Trophoblast cell (in vitro differentiated cells and primary cell): ENCODE results near the gene FHIT.

ENCODE experiments used
- DNase-seq, 2 donors: peaks; one replicate each; pipeline ENCODE4 v3.0.0-alpha.2; 2016
- H2AFZ ChIP-seq: 2 replicates; pipeline ENCODE4 v1.6.1; 2013; ENCODE audit warnings: low read length, moderate library complexity, mild to moderate bottlenecking; ENCODE audit not compliant: insufficient read depth, poor library complexity
- H2AK5ac ChIP-seq: 2 replicates; pipeline ENCODE4 v1.6.1; 2013; ENCODE audit warnings: mild to moderate bottlenecking, low read length
- H2BK120ac ChIP-seq: 2 replicates; pipeline ENCODE4 v1.6.1; 2013; ENCODE audit warnings: low read length, mild to moderate bottlenecking, moderate library complexity; ENCODE audit not compliant: insufficient read depth, poor library complexity
- H2BK12ac ChIP-seq: 2 replicates; pipeline ENCODE4 v1.6.1; 2013; ENCODE audit warnings: mild to moderate bottlenecking, low read length, moderate library complexity
- H2BK5ac ChIP-seq: 2 replicates; pipeline ENCODE4 v1.6.1; 2013; ENCODE audit warnings: low read length, low read depth, moderate library complexity, mild to moderate bottlenecking; ENCODE audit not compliant: poor library complexity
- H3K14ac ChIP-seq: 2 replicates; pipeline ENCODE4 v1.6.1; 2013; ENCODE audit warnings: mild to moderate bottlenecking, low read length
- H3K18ac ChIP-seq: 2 replicates; pipeline ENCODE4 v1.6.1; 2013; ENCODE audit warnings: mild to moderate bottlenecking, low read length
- H3K23ac ChIP-seq: 2 replicates; pipeline ENCODE4 v1.6.1; 2013; ENCODE audit warnings: low read length
- H3K27ac ChIP-seq: 2 replicates; pipeline ENCODE4 v1.5.1; 2013; ENCODE audit warnings: low read depth, mild to moderate bottlenecking, inconsistent platforms, low read length, moderate library complexity
- H3K27me3 ChIP-seq: 2 replicates; pipeline ENCODE4 v1.6.1; 2013; ENCODE audit warnings: inconsistent platforms, mild to moderate bottlenecking, low read length, moderate library complexity; ENCODE audit not compliant: insufficient read depth
- H3K36me3 ChIP-seq, 2 experiments: 1 replicate in 1 of 2; 2 replicates in 1 of 2; pipeline ENCODE4 v1.6.1; 2013; ENCODE audit warnings: low read length in 2 of 2, mild to moderate bottlenecking in 2 of 2, moderate library complexity in 1 of 2; ENCODE audit not compliant: insufficient read depth in 2 of 2, control insufficient read depth in 1 of 2
- H3K4ac ChIP-seq: 2 replicates; pipeline ENCODE4 v1.6.1; 2013; ENCODE audit warnings: low read depth, mild to moderate bottlenecking, low read length, moderate library complexity
- H3K4me1 ChIP-seq, 2 experiments: 1 replicate in 1 of 2; 2 replicates in 1 of 2; pipeline ENCODE4 v1.6.1; 2013; ENCODE audit warnings: low read length in 2 of 2, mild to moderate bottlenecking in 2 of 2, moderate library complexity in 1 of 2; ENCODE audit not compliant: insufficient read depth in 2 of 2, control insufficient read depth in 1 of 2
- H3K4me2 ChIP-seq: 2 replicates; pipeline ENCODE4 v1.6.1; 2013; ENCODE audit warnings: inconsistent platforms, mild to moderate bottlenecking, low read length, moderate library complexity
- H3K4me3 ChIP-seq: 2 replicates; pipeline ENCODE4 v1.5.1; 2013; ENCODE audit warnings: mild to moderate bottlenecking, low read depth, low read length, inconsistent platforms
- H3K79me1 ChIP-seq: one replicate; pipeline ENCODE4 v1.6.1; 2013; ENCODE audit warnings: low read length
- H3K79me2 ChIP-seq: 2 replicates; pipeline ENCODE4 v1.6.1; 2013; ENCODE audit warnings: low read length, mild to moderate bottlenecking; ENCODE audit not compliant: control insufficient read depth, insufficient read depth, poor library complexity
- H3K9ac ChIP-seq: 2 replicates; pipeline ENCODE4 v1.6.1; 2013; ENCODE audit warnings: mild to moderate bottlenecking, low read length
- H3K9me3 ChIP-seq: 2 replicates; pipeline ENCODE4 v1.6.1; 2013; ENCODE audit warnings: low read depth, mild to moderate bottlenecking, control low read depth, inconsistent platforms, low read length; ENCODE audit not compliant: insufficient read depth
- H4K12ac ChIP-seq: 2 replicates; pipeline ENCODE4 v1.6.1; 2013; ENCODE audit warnings: low read depth, mild to moderate bottlenecking, low read length, moderate library complexity
- H4K8ac ChIP-seq: 2 replicates; pipeline ENCODE4 v1.6.1; 2013; ENCODE audit warnings: low read depth, mild to moderate bottlenecking, low read length, moderate library complexity
- H4K91ac ChIP-seq: one replicate; pipeline ENCODE4 v1.6.1; 2013; ENCODE audit warnings: low read depth, mild to moderate bottlenecking, low read length, moderate library complexity
- WGBS: extraction: QIAGEN DNeasy Blood & Tissue Kit; methylation state at CpG from one replicate; pipeline ENCODE4 v1.1.7; 2013; ENCODE audit warnings: missing lambda C conversion rate; ENCODE audit not compliant: insufficient read length, insufficient coverage; ENCODE audit errors: extremely low coverage; 5-methylcytosine and 5-hydroxymethylcytosine counted together

FHIT gene

GRCh38 chr3:59728587-59728908 lies 1522.7 kb downstream of the FHIT start:
- Histone ChIP-seq H3K9me3 (no peaks in the 10 kb centered on the region), H3K23ac (no peak overlapping the region)

DNA sequence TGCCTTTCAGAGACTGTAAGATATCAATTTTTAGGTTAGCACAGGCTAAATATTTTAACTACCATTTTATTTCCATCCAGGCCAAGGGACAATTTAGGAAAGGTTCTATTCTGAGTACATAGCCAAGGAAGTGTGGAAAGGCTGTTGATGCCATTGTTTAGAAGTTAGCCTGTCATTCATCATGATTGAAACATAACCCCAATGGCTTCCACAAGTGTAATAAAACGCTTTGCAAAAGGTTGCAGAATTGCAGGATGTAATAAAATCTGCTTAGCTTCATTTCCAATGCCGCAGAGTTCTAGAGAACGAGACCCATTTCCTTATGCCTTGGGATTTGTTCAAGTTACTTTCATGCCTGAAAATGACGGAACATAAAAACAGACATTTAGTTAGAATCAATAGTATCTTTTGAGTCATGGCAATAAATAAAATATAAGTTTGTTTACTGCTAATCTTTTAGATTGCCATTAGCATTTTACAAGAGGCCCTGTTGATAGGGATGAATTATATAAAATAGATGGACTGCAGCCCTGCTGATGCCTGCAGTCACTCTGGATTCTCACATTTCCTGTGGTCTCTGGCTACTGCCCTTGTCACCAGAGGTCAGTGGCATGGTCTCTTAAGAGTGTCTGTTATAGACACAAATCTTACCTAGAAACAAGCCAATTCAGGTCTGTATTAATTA lies 1523.2 kb downstream of the FHIT start:
- H3K79me2 ChIP-seq: no peaks in the 10 kb centered on the region
- H3K4me1 ChIP-seq: peaks cover under 1 to 2% of the 10 kb centered on the region in 2 experiments
- H2BK120ac ChIP-seq: no peak overlapping the region
- no peaks in the 10 kb centered on the region for H3K79me1 ChIP-seq
- no peaks in the 10 kb centered on the region for H3K36me3 ChIP-seq
- no peak for DNase-seq
- no peaks in the 10 kb centered on the region for H3K27me3 ChIP-seq
- H4K12ac ChIP-seq: no peak overlapping the region
- H4K91ac ChIP-seq: no peak overlapping the region
- H3K4me2 ChIP-seq: no peak overlapping the region
- H2AFZ ChIP-seq: no peak overlapping the region
- no peak overlapping the region for H3K4me3 ChIP-seq
- no CpG with 5 or more reads among the region's 4 CpGs for WGBS
- no peak overlapping the region for H4K8ac ChIP-seq
- no peak overlapping the region for H2AK5ac ChIP-seq
- no peak overlapping the region for H3K4ac ChIP-seq
- H3K27ac ChIP-seq: no peak overlapping the region
- no peak overlapping the region for H3K14ac ChIP-seq
- no peak overlapping the region for H3K18ac ChIP-seq
- H3K23ac ChIP-seq: no peak overlapping the region
- no peaks in the 10 kb centered on the region for H3K9me3 ChIP-seq
- H3K9ac ChIP-seq: no peak overlapping the region
- no peak overlapping the region for H2BK5ac ChIP-seq
- no peak overlapping the region for H2BK12ac ChIP-seq

More at GRCh38 chr3:59728587-59728908, 1522.7 kb downstream of the FHIT start:
- H3K18ac ChIP-seq: no peak overlapping the region
- H2BK5ac ChIP-seq: no peak overlapping the region
- H3K27ac ChIP-seq: no peak overlapping the region
- no peak overlapping the region for H4K91ac ChIP-seq
- H3K36me3 ChIP-seq: no peaks in the 10 kb centered on the region
- no peak overlapping the region for H3K14ac ChIP-seq
- H3K79me2 ChIP-seq: no peaks in the 10 kb centered on the region
- DNase-seq: no peak
- no peak overlapping the region for H3K4me3 ChIP-seq
- H3K4ac ChIP-seq: no peak overlapping the region
- H4K12ac ChIP-seq: no peak overlapping the region
- no peak overlapping the region for H3K9ac ChIP-seq
- peaks cover 2% of the 10 kb centered on the region in 2 experiments for H3K4me1 ChIP-seq
- H3K79me1 ChIP-seq: no peaks in the 10 kb centered on the region
- H2BK12ac ChIP-seq: no peak overlapping the region
- H2AFZ ChIP-seq: no peak overlapping the region
- no peak overlapping the region for H4K8ac ChIP-seq
- no peak overlapping the region for H3K4me2 ChIP-seq
- no peak overlapping the region for H2AK5ac ChIP-seq
- no peak overlapping the region for H2BK120ac ChIP-seq
- no peaks in the 10 kb centered on the region for H3K27me3 ChIP-seq

DNA sequence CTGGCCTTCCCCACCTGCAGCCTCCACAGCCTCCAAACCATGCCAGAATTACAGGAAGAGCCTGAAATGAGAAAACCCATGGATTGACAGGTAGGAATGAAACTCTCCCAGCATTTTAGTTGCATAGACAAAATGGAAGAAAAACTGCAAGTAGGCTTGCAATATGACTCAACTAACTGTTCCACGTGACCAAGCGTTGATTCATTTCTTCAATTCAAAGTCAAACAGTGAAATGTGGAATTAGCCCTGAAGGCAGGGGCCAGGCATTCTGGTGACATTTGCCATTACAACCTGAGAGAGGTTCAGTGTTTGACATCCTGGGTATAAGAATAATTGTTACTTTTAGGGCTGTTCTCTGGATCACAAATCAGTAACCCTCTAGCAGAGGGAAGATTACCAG lies 1525.0 kb downstream of the FHIT start:
- no peak overlapping the region for H3K18ac ChIP-seq
- no peaks in the 10 kb centered on the region for H3K9me3 ChIP-seq
- no peak overlapping the region for H2AFZ ChIP-seq
- no peaks in the 10 kb centered on the region for H3K36me3 ChIP-seq
- no peak overlapping the region for H3K4me2 ChIP-seq
- H2AK5ac ChIP-seq: no peak overlapping the region
- H3K79me2 ChIP-seq: no peaks in the 10 kb centered on the region
- H2BK120ac ChIP-seq: no peak overlapping the region
- no peak overlapping the region for H4K8ac ChIP-seq
- H4K12ac ChIP-seq: no peak overlapping the region
- H2BK12ac ChIP-seq: no peak overlapping the region
- no peak overlapping the region for H3K27ac ChIP-seq
- peak; percentile 19 to 64 for DNase-seq
- no peak overlapping the region for H3K23ac ChIP-seq
- H3K14ac ChIP-seq: no peak overlapping the region
- no peak overlapping the region for H2BK5ac ChIP-seq
- no peaks in the 10 kb centered on the region for H3K27me3 ChIP-seq
- H3K4me3 ChIP-seq: no peak overlapping the region
- peaks cover 0 to 2% of the 10 kb centered on the region in 2 experiments for H3K4me1 ChIP-seq
- no peak overlapping the region for H4K91ac ChIP-seq
- H3K9ac ChIP-seq: no peak overlapping the region
- no peaks in the 10 kb centered on the region for H3K79me1 ChIP-seq
- no CpG with 5 or more reads among the region's 2 CpGs for WGBS
- H3K4ac ChIP-seq: no peak overlapping the region

DNA sequence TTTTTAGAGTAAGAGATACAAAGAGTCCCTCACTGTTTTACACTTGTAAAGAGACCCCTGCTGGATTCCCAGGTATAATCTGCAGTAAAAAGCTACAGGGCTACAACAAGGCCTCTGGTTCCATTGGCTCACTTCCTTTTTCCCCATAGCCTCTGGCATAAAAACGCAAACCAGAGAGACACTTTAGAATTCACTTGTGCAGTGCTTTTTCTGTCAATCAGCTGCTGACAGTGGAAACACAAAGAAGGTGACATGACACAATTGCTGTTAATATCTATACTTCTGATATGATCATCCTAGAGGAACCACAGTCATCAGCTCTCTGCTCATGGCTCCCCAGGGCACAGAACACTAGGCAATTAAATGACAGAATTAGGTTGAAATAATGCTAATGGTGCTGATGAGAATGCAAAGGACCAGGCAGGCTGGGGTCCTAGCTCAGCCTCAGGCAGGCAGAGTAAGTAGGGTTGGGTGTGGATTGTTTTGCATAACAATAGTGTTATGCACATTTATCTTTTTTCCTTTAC lies 1533.5 kb downstream of the FHIT start:
- no peak overlapping the region for H4K8ac ChIP-seq
- no peak overlapping the region for H4K91ac ChIP-seq

More for the DNA sequence above, 1533.5 kb downstream of the FHIT start:
- Histone ChIP-seq H3K4ac (no peak overlapping the region), H4K12ac (no peak overlapping the region), H2BK12ac (no peak overlapping the region), H3K18ac (no peak overlapping the region), H3K9me3 (no peaks in the 10 kb centered on the region), H2BK120ac (no peak overlapping the region), H3K23ac (no peak overlapping the region), H2BK5ac (no peak overlapping the region), H2AFZ (no peak overlapping the region), H2AK5ac (no peak overlapping the region), H3K79me2 (no peaks in the 10 kb centered on the region), H3K36me3 (no peaks in the 10 kb centered on the region), H3K27me3 (no peaks in the 10 kb centered on the region), H3K27ac (no peak overlapping the region), H3K9ac (no peak overlapping the region), H3K4me2 (no peak overlapping the region), H3K79me1 (no peaks in the 10 kb centered on the region), H3K4me1 (peaks cover 0 to 2% of the 10 kb centered on the region in 2 experiments), H3K4me3 (no peak overlapping the region), H3K14ac (no peak overlapping the region)
- DNase-seq: no peak
- no CpG with 5 or more reads among the region's 1 CpG for WGBS
